ENCODE data around the gene PRSS56. TPM values are rescaled to one million over a fixed set of nuclear protein-coding genes. Genes with fewer than 3 reads are reported as not detected.
"Not testable (repeated sequence)": the region's sequence is repeated elsewhere in the genome, so short reads cannot be mapped to it uniquely, and the experiment has no call there.

Gene PRSS56
- total RNA-seq, 4 donors from 2014 or later, result not detected

- H3K36me3 ChIP-seq, result no peaks in the 10 kb centered on the region
- 81 to 82% methylated on average over 7 to 11 of the region's 11 CpGs for WGBS, 2 donors
- DNase-seq, result no peak
- H3K27me3 ChIP-seq, result peaks cover 7% of the 10 kb centered on the region
- H3K27ac ChIP-seq, result no peak overlapping the region
- intact Hi-C loops (cut with DNase I), result loop anchor here (10.0 kb wide), 1 partner anchor 604 kb away; the partner anchor contains the start of gene NPPC
- H3K4me1 ChIP-seq, result peaks cover 0 to 8% of the 10 kb centered on the region in 2 donors
- H3K4me3 ChIP-seq (replicated peaks in 1 of 3), result no peak overlapping the region
- TF ChIP-seq POLR2A (IDR thresholded peaks at IDR 0.05) (no peak), CTCF (IDR thresholded peaks at IDR 0.05) (no peak)
- no peaks in the 10 kb centered on the region for H3K9me3 ChIP-seq
Observed at GRCh38 chr2:232528746-232529460, 8.7 kb downstream of the PRSS56 start.

GRCh38 chr2:232529806-232530547, 9.8 kb downstream of the PRSS56 start:
- intact Hi-C loops (cut with DNase I), result loop anchor here (10.0 kb wide), 1 partner anchor 605 kb away; the partner anchor contains the start of gene NPPC
- no peak for TF ChIP-seq POLR2A (IDR thresholded peaks at IDR 0.05)
- no peak for TF ChIP-seq CTCF (IDR thresholded peaks at IDR 0.05)
- no peak for DNase-seq
- Histone ChIP-seq H3K4me1 (peaks cover 0 to 4% of the 10 kb centered on the region in 2 donors), H3K9me3 (no peaks in the 10 kb centered on the region), H3K27me3 (no peaks in the 10 kb centered on the region), H3K36me3 (no peaks in the 10 kb centered on the region), H3K4me3 (replicated peaks in 1 of 3) (no peak overlapping the region), H3K27ac (no peak overlapping the region)
- WGBS, 2 donors, result 89 to 93% methylated on average over 16 to 17 of the region's 17 CpGs

GRCh38 chr2:232530626-232531260, 10.6 kb downstream of the PRSS56 start:
- Histone ChIP-seq H3K27ac (no peak overlapping the region), H3K4me1 (no peaks in the 10 kb centered on the region), H3K36me3 (no peaks in the 10 kb centered on the region), H3K4me3 (replicated peaks in 1 of 3) (no peak overlapping the region), H3K27me3 (no peaks in the 10 kb centered on the region), H3K9me3 (no peaks in the 10 kb centered on the region)
- TF ChIP-seq POLR2A (IDR thresholded peaks at IDR 0.05) (no peak), CTCF (IDR thresholded peaks at IDR 0.05) (no peak)
- DNase-seq, result no peak
- WGBS, 2 donors, result 78 to 84% methylated on average over 9 of the region's 9 CpGs
- intact Hi-C loops (cut with DNase I), result no loop called here

- no peak for DNase-seq
- 42 to 49% methylated on average over 9 of the region's 9 CpGs for WGBS, 2 donors
- TF ChIP-seq POLR2A (IDR thresholded peaks at IDR 0.05) (no peak), CTCF (IDR thresholded peaks at IDR 0.05) (no peak)
- Histone ChIP-seq H3K27ac (no peak overlapping the region), H3K9me3 (no peaks in the 10 kb centered on the region), H3K36me3 (no peaks in the 10 kb centered on the region), H3K4me3 (replicated peaks in 1 of 3) (no peak overlapping the region), H3K27me3 (no peaks in the 10 kb centered on the region), H3K4me1 (no peaks in the 10 kb centered on the region)
- intact Hi-C loops (cut with DNase I), result no loop called here
Observed at GRCh38 chr2:232532419-232532818, 12.2 kb downstream of the PRSS56 start.

- H3K27ac ChIP-seq; H3K4me3 ChIP-seq (replicated peaks in 1 of 3); H3K9me3 ChIP-seq; DNase-seq; H3K36me3 ChIP-seq; intact Hi-C loops (cut with DNase I); H3K27me3 ChIP-seq; H3K4me1 ChIP-seq: not testable (repeated sequence)
- WGBS, 2 donors, result 74 to 82% methylated on average over 7 of the region's 7 CpGs
Observed at GRCh38 chr2:232532821-232533220, 12.6 kb downstream of the PRSS56 start.

All from thyroid gland (tissue), 4 donors.